IMR-90 (cell line): ENCODE results near the gene ONECUT2. TPM values are rescaled to one million over a fixed set of nuclear protein-coding genes. Genes with fewer than 3 reads are reported as not detected.

Experiments used
- ATAC-seq: fragments of 200-7000 bp; cut with Tn5 transposase; 2 replicates; pipeline ENCODE4 v1.9.1; 2020; ENCODE audit warnings: low read depth, mild to moderate bottlenecking, moderate library complexity
- BruUV-seq: library from RNA; stranded (reverse); fragments of 400-500 nt; replicated peaks from 2 replicates; lab custom pipeline; 2021; lab: Mats Ljungman, UMichigan
- CTCF ChIA-PET: fragments of 300-600 bp; formaldehyde crosslinking; extraction: SDS; loops from one replicate; lab custom pipeline; 2021; ENCODE audit warnings: antibody characterized with exemption; lab: Yijun Ruan, JAX
- POLR2A ChIA-PET: fragments of 300-600 bp; sonication (Branson Sonifier 250); formaldehyde crosslinking; loops from one replicate; lab custom pipeline; 2022; ENCODE audit warnings: antibody characterized with exemption; ENCODE audit not compliant: unreplicated experiment; lab: Charles Lee
- DNase-seq: peaks from one replicate; pipeline ENCODE4 v3.0.0; 2013
- H2AFZ ChIP-seq: replicated peaks from 2 replicates; pipeline ENCODE3; 2013; ENCODE audit warnings: low read length, mild to moderate bottlenecking; ENCODE audit not compliant: poor library complexity
- H2AK5ac ChIP-seq: 2 replicates; pipeline ENCODE4 v1.6.1; 2013; ENCODE audit warnings: low read depth, low read length, inconsistent platforms
- H2AK9ac ChIP-seq: replicated peaks from 2 replicates; pipeline ENCODE3; 2013; ENCODE audit warnings: mild to moderate bottlenecking, low read depth, low read length, moderate library complexity; ENCODE audit not compliant: poor library complexity
- H2BK120ac ChIP-seq: 2 replicates; pipeline ENCODE4 v1.6.1; 2013; ENCODE audit warnings: low read depth, low read length, inconsistent platforms
- H2BK15ac ChIP-seq: 3 replicates; pipeline ENCODE4 v1.6.1; 2013; ENCODE audit warnings: low read depth, low read length, inconsistent platforms
- H2BK20ac ChIP-seq: 2 replicates; pipeline ENCODE4 v1.6.1; 2013; ENCODE audit warnings: low read depth, mild to moderate bottlenecking, inconsistent platforms, low read length, moderate library complexity
- H2BK5ac ChIP-seq: 2 replicates; pipeline ENCODE4 v1.6.1; 2013; ENCODE audit warnings: mild to moderate bottlenecking, low read depth, low read length, inconsistent platforms; ENCODE audit not compliant: poor library complexity, severe bottlenecking
- H3K14ac ChIP-seq: replicated peaks from 2 replicates; pipeline ENCODE4 v1.6.1; 2013; ENCODE audit warnings: low read depth, low read length, inconsistent platforms
- H3K18ac ChIP-seq: 2 replicates; pipeline ENCODE4 v1.6.1; 2013; ENCODE audit warnings: low read depth, low read length, control low read depth
- H3K23ac ChIP-seq: 2 replicates; pipeline ENCODE4 v1.6.1; 2013; ENCODE audit warnings: low read depth, low read length, inconsistent platforms
- H3K27ac ChIP-seq: 2 replicates; pipeline ENCODE4 v1.5.1; 2013; ENCODE audit warnings: mild to moderate bottlenecking, control low read depth, low read length; ENCODE audit not compliant: insufficient read depth
- H3K27me3 ChIP-seq: 2 replicates; pipeline ENCODE4 v1.6.1; 2013; ENCODE audit warnings: low read length; ENCODE audit not compliant: control insufficient read depth, insufficient read depth
- H3K36me3 ChIP-seq: 2 replicates; pipeline ENCODE4 v1.6.1; 2013; ENCODE audit warnings: low read length, mixed read lengths; ENCODE audit not compliant: control insufficient read depth, insufficient read depth
- H3K4ac ChIP-seq: 2 replicates; pipeline ENCODE4 v1.6.1; 2013; ENCODE audit warnings: low read depth, low read length, inconsistent platforms
- H3K4me1 ChIP-seq: 2 replicates; pipeline ENCODE4 v1.6.1; 2013; ENCODE audit warnings: low read length, mixed read lengths; ENCODE audit not compliant: control insufficient read depth, insufficient read depth
- H3K4me2 ChIP-seq: 2 replicates; pipeline ENCODE4 v1.6.1; 2013; ENCODE audit warnings: low read depth, mild to moderate bottlenecking, control low read depth, low read length, moderate library complexity
- H3K4me3 ChIP-seq: 2 replicates; pipeline ENCODE4 v1.5.1; 2013; ENCODE audit warnings: low read depth, mild to moderate bottlenecking, control low read depth, low read length, moderate library complexity; ENCODE audit not compliant: insufficient read depth
- H3K56ac ChIP-seq: 2 replicates; pipeline ENCODE4 v1.6.1; 2013; ENCODE audit warnings: low read length, inconsistent platforms; ENCODE audit not compliant: insufficient read depth; ENCODE audit errors: extremely low read depth
- H3K79me1 ChIP-seq, 2 experiments: 2 replicates each; pipeline ENCODE4 v1.6.1; 2013; ENCODE audit warnings: low read length in 2 of 2, inconsistent platforms in 1 of 2, low read depth in 1 of 2
- H3K9ac ChIP-seq: 2 replicates; pipeline ENCODE4 v1.6.1; 2013; ENCODE audit warnings: low read depth, low read length, control low read depth
- H3K9me1 ChIP-seq: 2 replicates; pipeline ENCODE4 v1.6.1; 2013; ENCODE audit warnings: low read length, inconsistent platforms; ENCODE audit not compliant: insufficient read depth
- H3K9me3 ChIP-seq: 2 replicates; pipeline ENCODE4 v1.6.1; 2013; ENCODE audit warnings: low read length; ENCODE audit not compliant: control insufficient read depth, insufficient read depth
- H4K20me1 ChIP-seq: 2 replicates; pipeline ENCODE4 v1.6.1; 2013; ENCODE audit warnings: low read length, inconsistent platforms; ENCODE audit not compliant: insufficient read depth
- H4K5ac ChIP-seq: 2 replicates; pipeline ENCODE4 v1.6.1; 2013; ENCODE audit warnings: mild to moderate bottlenecking, low read depth, low read length, control low read depth
- H4K8ac ChIP-seq, 2 experiments: 2 replicates each; pipeline ENCODE4 v1.6.1; 2013; ENCODE audit warnings: low read depth in 2 of 2, low read length in 2 of 2, control low read depth in 1 of 2, inconsistent platforms in 1 of 2
- H4K91ac ChIP-seq: 2 replicates; pipeline ENCODE4 v1.6.1; 2013; ENCODE audit warnings: low read depth, low read length, inconsistent platforms; ENCODE audit not compliant: insufficient read depth
- BHLHE40 ChIP-seq: fragments of 150-350 bp; IDR thresholded peaks from 2 replicates; pipeline ENCODE4 v1.6.1; 2016; ENCODE audit warnings: mild to moderate bottlenecking, low read depth, low read length
- CEBPB ChIP-seq: IDR thresholded peaks from 2 replicates; pipeline ENCODE4 v1.6.1; 2012; ENCODE audit warnings: low read depth, low read length, improper control_type of control experiment
- MAFK ChIP-seq: IDR thresholded peaks from 2 replicates; pipeline ENCODE4 v1.6.1; 2012; ENCODE audit warnings: low read depth, low read length, improper control_type of control experiment
- MAZ ChIP-seq: IDR thresholded peaks from 2 replicates; pipeline ENCODE4 v1.6.1; 2012; ENCODE audit warnings: low read depth, mild to moderate bottlenecking, low read length, improper control_type of control experiment, moderate library complexity, borderline replicate concordance
- MXI1 ChIP-seq: IDR thresholded peaks from 2 replicates; pipeline ENCODE4 v1.6.1; 2012; ENCODE audit warnings: low read depth, mild to moderate bottlenecking, low read length, moderate library complexity, borderline replicate concordance
- NFE2L2 ChIP-seq: fragments of 150-350 bp; IDR thresholded peaks from 2 replicates; pipeline ENCODE4 v1.6.1; 2016; ENCODE audit warnings: low read depth, mild to moderate bottlenecking, low read length
- SMC3 ChIP-seq: fragments of 150-350 bp; IDR thresholded peaks from 2 replicates; pipeline ENCODE4 v1.6.1; 2016; ENCODE audit warnings: low read depth, mild to moderate bottlenecking, antibody characterized with exemption, low read length, moderate library complexity
- dilution Hi-C: fragments of 300-500 bp; cut with HindIII; formaldehyde crosslinking; loops from one replicate; pipeline ENCODE4 v1.14.3; 2018; ENCODE audit warnings: low sequenced_read_pairs; ENCODE audit not compliant: unreplicated experiment
- in situ Hi-C: fragments of 300-500 bp; cut with MboI; formaldehyde crosslinking; loops from 3 replicates; pipeline ENCODE4 v1.14.3; 2019; ENCODE audit warnings: low sequenced_read_pairs, inconsistent platforms, mixed read lengths
- intact Hi-C: fragments of 100-400 bp; cut with micrococcal nuclease; formaldehyde crosslinking; loops from 2 replicates; pipeline ENCODE4 v1.10.0; 2022
- polyA plus RNA-seq, 3 experiments: library from polyadenylated mRNA; depleted of rRNA; stranded (reverse); fragments of >200 nt; gene quantifications; 2 replicates each; pipeline ENCODE4 v1.2.3, GENCODE V29; 2012; ENCODE audit warnings: low replicate concordance in 1 of 3
- total RNA-seq: library from RNA; depleted of rRNA; stranded (reverse); fragments of >200 nt; gene quantifications from 2 replicates; pipeline ENCODE4 v1.2.3, GENCODE V29; 2012
- TF ChIP-seq, protein P1 (sequence below): conservative IDR thresholded peaks from 2 replicates; pipeline ENCODE4 v1.5.1; 2012; ENCODE audit warnings: mild to moderate bottlenecking, low read depth, low read length, improper control_type of control experiment
- TF ChIP-seq, protein P2 (sequence below): fragments of 150-350 bp; IDR thresholded peaks from 2 replicates; pipeline ENCODE4 v1.6.1; 2017; ENCODE audit warnings: mild to moderate bottlenecking, antibody characterized with exemption, low read length, low read depth

The ONECUT2 gene
- total and polyA plus RNA-seq, 2 of the 4 experiments (the other 2 are of a cell fraction): under 0.01 to 0.02 TPM

DNA sequence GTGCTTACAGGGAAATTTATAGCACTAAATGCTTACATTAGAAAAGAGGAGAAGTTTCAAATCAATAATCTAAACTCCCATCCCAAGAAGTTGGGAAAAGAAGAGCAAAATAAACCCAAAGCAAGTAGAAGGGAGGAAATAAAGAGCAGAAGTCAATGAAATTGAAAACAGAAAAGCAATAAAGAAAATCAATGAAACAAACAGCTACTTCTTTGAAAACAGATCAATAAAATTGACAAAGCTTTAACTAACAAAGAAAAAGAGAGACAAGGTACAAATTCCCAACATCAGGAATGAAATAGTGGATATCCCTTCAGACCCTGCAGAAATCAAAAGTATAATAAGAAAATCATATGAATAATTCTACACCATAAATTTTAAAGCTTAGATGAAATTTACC lies 25.5 kb upstream of the ONECUT2 start:
- dilution Hi-C loops (no loop called here), intact Hi-C loops (no loop called here)

More for the DNA sequence above, 25.5 kb upstream of the ONECUT2 start:
- DNase-seq (no peak), ATAC-seq (no peak)
- Histone ChIP-seq H3K4me1 (no peaks in the 10 kb centered on the region), H3K4me3 (no peak overlapping the region), H2BK120ac (no peak overlapping the region), H3K4ac (no peak overlapping the region), H3K36me3 (no peaks in the 10 kb centered on the region), H2AK5ac (no peak overlapping the region), H3K18ac (no peak overlapping the region), H3K9ac (no peak overlapping the region), H3K27me3 (no peaks in the 10 kb centered on the region), H3K56ac (no peak overlapping the region), H2AK9ac (no peak overlapping the region), H3K14ac (no peak overlapping the region), H3K27ac (no peak overlapping the region), H3K9me1 (no peaks in the 10 kb centered on the region), H4K5ac (no peak overlapping the region), H3K79me1 (no peaks in the 10 kb centered on the region), H2BK20ac (no peak overlapping the region), H3K4me2 (no peak overlapping the region), H2BK5ac (no peak overlapping the region), H4K91ac (no peak overlapping the region), H4K8ac (no peak overlapping the region), H3K9me3 (no peaks in the 10 kb centered on the region), H2AFZ (no peak overlapping the region), H3K23ac (no peak overlapping the region), H4K20me1 (no peaks in the 10 kb centered on the region), H2BK15ac (no peak overlapping the region)
- TF ChIP-seq, protein P1, sequence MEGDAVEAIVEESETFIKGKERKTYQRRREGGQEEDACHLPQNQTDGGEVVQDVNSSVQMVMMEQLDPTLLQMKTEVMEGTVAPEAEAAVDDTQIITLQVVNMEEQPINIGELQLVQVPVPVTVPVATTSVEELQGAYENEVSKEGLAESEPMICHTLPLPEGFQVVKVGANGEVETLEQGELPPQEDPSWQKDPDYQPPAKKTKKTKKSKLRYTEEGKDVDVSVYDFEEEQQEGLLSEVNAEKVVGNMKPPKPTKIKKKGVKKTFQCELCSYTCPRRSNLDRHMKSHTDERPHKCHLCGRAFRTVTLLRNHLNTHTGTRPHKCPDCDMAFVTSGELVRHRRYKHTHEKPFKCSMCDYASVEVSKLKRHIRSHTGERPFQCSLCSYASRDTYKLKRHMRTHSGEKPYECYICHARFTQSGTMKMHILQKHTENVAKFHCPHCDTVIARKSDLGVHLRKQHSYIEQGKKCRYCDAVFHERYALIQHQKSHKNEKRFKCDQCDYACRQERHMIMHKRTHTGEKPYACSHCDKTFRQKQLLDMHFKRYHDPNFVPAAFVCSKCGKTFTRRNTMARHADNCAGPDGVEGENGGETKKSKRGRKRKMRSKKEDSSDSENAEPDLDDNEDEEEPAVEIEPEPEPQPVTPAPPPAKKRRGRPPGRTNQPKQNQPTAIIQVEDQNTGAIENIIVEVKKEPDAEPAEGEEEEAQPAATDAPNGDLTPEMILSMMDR: no peak
- TF ChIP-seq SMC3 (no peak), MXI1 (no peak), CEBPB (no peak), MAFK (no peak), MAZ (no peak), BHLHE40 (no peak), NFE2L2 (no peak)
- TF ChIP-seq, protein P2, sequence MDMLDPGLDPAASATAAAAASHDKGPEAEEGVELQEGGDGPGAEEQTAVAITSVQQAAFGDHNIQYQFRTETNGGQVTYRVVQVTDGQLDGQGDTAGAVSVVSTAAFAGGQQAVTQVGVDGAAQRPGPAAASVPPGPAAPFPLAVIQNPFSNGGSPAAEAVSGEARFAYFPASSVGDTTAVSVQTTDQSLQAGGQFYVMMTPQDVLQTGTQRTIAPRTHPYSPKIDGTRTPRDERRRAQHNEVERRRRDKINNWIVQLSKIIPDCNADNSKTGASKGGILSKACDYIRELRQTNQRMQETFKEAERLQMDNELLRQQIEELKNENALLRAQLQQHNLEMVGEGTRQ: no peak
- CTCF ChIA-PET: no interaction called here
- no TSS peak for BruUV-seq
- POLR2A ChIA-PET: no interaction called here
- in situ Hi-C loops: no loop called here
